ENCODE results near the gene ENC1. TPM values are rescaled to one million over a fixed set of nuclear protein-coding genes. Genes with fewer than 3 reads are reported as not detected.

The ENC1 gene
- total RNA-seq, 1 experiment from 2014 or later = 38.8 TPM

DNA sequence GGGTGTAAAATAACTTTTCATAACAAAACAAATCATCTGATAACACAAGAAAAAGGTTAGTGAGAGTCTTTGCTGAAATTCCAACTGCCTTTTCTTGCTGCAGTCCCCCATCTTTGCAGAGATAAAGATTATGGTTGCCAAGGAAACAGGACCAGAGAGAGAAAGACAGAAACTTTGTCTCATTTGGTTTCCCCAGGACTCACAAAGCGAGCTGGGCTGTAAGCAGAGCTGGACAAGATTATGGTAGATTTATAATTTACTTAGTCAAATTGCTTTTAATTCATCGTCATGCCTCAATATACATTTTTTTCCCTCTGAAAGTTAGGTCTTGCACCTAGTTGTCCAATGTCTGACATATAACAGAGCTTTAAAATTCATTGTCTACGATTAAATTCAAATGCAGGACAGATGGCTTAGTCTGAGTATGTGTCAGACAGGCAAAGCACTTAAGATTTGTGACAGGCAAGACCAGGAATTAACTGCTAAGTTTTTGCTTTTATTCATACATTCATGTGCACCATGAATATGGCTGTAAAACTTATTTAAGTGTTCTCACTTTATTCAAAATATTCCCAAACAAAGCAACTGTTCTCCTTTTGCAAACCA lies 17.4 kb downstream of the ENC1 start:
- H3K9me3 ChIP-seq (ENCODE audit: insufficient read depth, low read depth) = no peaks in the 10 kb centered on the region
- ChIA-PET POLR2A (ENCODE audit: unreplicated experiment) (interaction anchor here (0.7 kb wide), 1 partner anchor 113 kb away, joined by 3 read pairs; no protein-coding TSS in a partner anchor), CTCF (no interaction called here)
- H3K79me2 ChIP-seq (ENCODE audit: low read depth) = peaks cover 16% of the 10 kb centered on the region
- H3K36me3 ChIP-seq (ENCODE audit: low read depth) = peaks cover 10% of the 10 kb centered on the region
- H3K4me2 ChIP-seq = 0 out of 2 replicates have a peak overlapping the region, but pooled peaks have one; percentile 64
- H3K9me2 ChIP-seq (ENCODE audit: insufficient read depth) = no peaks in the 10 kb centered on the region
- H2AFZ ChIP-seq = no peak overlapping the region
- intact Hi-C loops (cut with micrococcal nuclease; ENCODE audit: unreplicated experiment) = no loop called here
- TF ChIP-seq, protein P1, sequence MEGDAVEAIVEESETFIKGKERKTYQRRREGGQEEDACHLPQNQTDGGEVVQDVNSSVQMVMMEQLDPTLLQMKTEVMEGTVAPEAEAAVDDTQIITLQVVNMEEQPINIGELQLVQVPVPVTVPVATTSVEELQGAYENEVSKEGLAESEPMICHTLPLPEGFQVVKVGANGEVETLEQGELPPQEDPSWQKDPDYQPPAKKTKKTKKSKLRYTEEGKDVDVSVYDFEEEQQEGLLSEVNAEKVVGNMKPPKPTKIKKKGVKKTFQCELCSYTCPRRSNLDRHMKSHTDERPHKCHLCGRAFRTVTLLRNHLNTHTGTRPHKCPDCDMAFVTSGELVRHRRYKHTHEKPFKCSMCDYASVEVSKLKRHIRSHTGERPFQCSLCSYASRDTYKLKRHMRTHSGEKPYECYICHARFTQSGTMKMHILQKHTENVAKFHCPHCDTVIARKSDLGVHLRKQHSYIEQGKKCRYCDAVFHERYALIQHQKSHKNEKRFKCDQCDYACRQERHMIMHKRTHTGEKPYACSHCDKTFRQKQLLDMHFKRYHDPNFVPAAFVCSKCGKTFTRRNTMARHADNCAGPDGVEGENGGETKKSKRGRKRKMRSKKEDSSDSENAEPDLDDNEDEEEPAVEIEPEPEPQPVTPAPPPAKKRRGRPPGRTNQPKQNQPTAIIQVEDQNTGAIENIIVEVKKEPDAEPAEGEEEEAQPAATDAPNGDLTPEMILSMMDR (conservative IDR thresholded peaks at IDR 0.05) = no peak
- no peak for TF ChIP-seq EZH2 (IDR thresholded peaks at IDR 0.05; ENCODE audit: low read depth)
- H3K4me3 ChIP-seq = no peak overlapping the region
- peaks cover 62% of the 10 kb centered on the region for H3K4me1 ChIP-seq (replicated peaks; ENCODE audit: insufficient read depth)
- H3K27ac ChIP-seq = no peak overlapping the region
- no TSS peak for BruUV-seq (replicated peaks)
- no peaks in the 10 kb centered on the region for H4K20me1 ChIP-seq (ENCODE audit: insufficient read depth)
- H3K27me3 ChIP-seq (ENCODE audit: insufficient read depth, low read depth) = no peaks in the 10 kb centered on the region
- peaks cover 33% of the 10 kb centered on the region for H3F3A ChIP-seq (ENCODE audit: insufficient read depth, low read depth)
- no peak for DNase-seq

GRCh38 chr5:74622122-74622521 lies 18.4 kb downstream of the ENC1 start:
- Histone ChIP-seq H3K27ac (no peak overlapping the region), H3K9me3 (ENCODE audit: insufficient read depth, low read depth) (no peaks in the 10 kb centered on the region), H3K4me1 (replicated peaks; ENCODE audit: insufficient read depth) (peaks cover 52% of the 10 kb centered on the region), H3F3A (ENCODE audit: insufficient read depth, low read depth) (peaks cover 23% of the 10 kb centered on the region), H3K4me2 (peak overlapping the region; percentile 7; the same call in 1 of the 2 replicates), H4K20me1 (ENCODE audit: insufficient read depth) (no peaks in the 10 kb centered on the region), H3K27me3 (ENCODE audit: insufficient read depth, low read depth) (no peaks in the 10 kb centered on the region), H3K79me2 (ENCODE audit: low read depth) (peaks cover 6% of the 10 kb centered on the region), H3K36me3 (ENCODE audit: low read depth) (peaks cover under 1% of the 10 kb centered on the region; the same call in 1 of the 2 replicates), H2AFZ (no peak overlapping the region), H3K4me3 (no peak overlapping the region), H3K9me2 (ENCODE audit: insufficient read depth) (no peaks in the 10 kb centered on the region)
- POLR2A ChIA-PET (ENCODE audit: unreplicated experiment) = no interaction called here
- no peak for TF ChIP-seq EZH2 (IDR thresholded peaks at IDR 0.05; ENCODE audit: low read depth)
- TF ChIP-seq, protein P1 (conservative IDR thresholded peaks at IDR 0.05) = no peak
- peak in 1 of 2 experiments; percentile 38 for DNase-seq
- intact Hi-C loops (cut with micrococcal nuclease; ENCODE audit: unreplicated experiment) = no loop called here
- CTCF ChIA-PET = interaction anchor here (0.6 kb wide), 1 partner anchor 1084 kb away, joined by 5 read pairs; no protein-coding TSS in a partner anchor
- BruUV-seq (replicated peaks) = no TSS peak

DNA sequence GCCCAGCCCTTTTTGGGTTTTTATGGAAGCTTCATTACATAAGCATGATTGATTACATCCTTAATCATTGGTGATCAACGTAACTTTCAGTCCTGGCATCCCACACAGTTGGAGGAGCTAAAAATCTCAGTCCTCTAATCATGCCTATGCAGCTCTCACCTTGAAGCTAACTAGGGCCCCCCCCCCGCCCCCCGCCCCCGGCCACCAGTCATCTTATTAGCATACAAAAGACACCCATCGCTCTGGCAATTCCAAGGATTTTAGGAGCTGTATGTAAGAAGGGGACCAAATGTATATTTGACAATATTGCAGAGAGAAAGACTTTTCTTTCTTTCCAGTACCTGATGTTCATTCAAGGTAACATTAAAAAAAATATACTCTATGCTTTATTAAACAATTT lies 19.0 kb downstream of the ENC1 start:
- Histone ChIP-seq H3K27ac (no peak overlapping the region), H3K4me3 (no peak overlapping the region), H3K4me2 (no peak overlapping the region), H3K4me1 (replicated peaks; ENCODE audit: insufficient read depth) (peaks cover 46% of the 10 kb centered on the region), H3K27me3 (ENCODE audit: insufficient read depth, low read depth) (no peaks in the 10 kb centered on the region), H3K79me2 (ENCODE audit: low read depth) (no peaks in the 10 kb centered on the region), H3F3A (ENCODE audit: insufficient read depth, low read depth) (peaks cover 16% of the 10 kb centered on the region), H3K9me2 (ENCODE audit: insufficient read depth) (no peaks in the 10 kb centered on the region), H4K20me1 (ENCODE audit: insufficient read depth) (no peaks in the 10 kb centered on the region), H2AFZ (no peak overlapping the region), H3K9me3 (ENCODE audit: insufficient read depth, low read depth) (no peaks in the 10 kb centered on the region), H3K36me3 (ENCODE audit: low read depth) (no peaks in the 10 kb centered on the region)
- TF ChIP-seq EZH2 (IDR thresholded peaks at IDR 0.05; ENCODE audit: low read depth) = no peak
- ChIA-PET POLR2A (ENCODE audit: unreplicated experiment) (interaction anchor here (0.6 kb wide), 1 partner anchor 15 kb away, joined by 9 read pairs; no protein-coding TSS in a partner anchor), CTCF (interaction anchor here (0.6 kb wide), 1 partner anchor 1083 kb away, joined by 5 read pairs; no protein-coding TSS in a partner anchor)
- no peak for DNase-seq
- BruUV-seq (replicated peaks) = no TSS peak
- intact Hi-C loops (cut with micrococcal nuclease; ENCODE audit: unreplicated experiment) = no loop called here

All from PC-9 (cell line).